Activated T-helper 1 cell treated with anti-CD3 and anti-CD28 coated beads, Interleukin-12 subunit alpha, Interleukin-12 subunit beta, Interleukin-2, Interleukin-4 antibody, amounts not matched to agents 30 ng/mL and 10 ng/mL and 1 ng/mL, durations not matched to agents 14 hours and 24 hours and 36 hours (primary cell): Measurements from ENCODE around the gene B9D2. TPM values are rescaled to one million over a fixed set of nuclear protein-coding genes. Genes with fewer than 3 reads are reported as not detected.

Source experiments
- DNase-seq: peaks from one replicate; pipeline ENCODE4 v3.0.0; 2021; ENCODE audit warnings: low spot score
- H3K27ac Mint-ChIP-seq: one replicate; pipeline ENCODE4 v1.8.0; 2021; ENCODE audit warnings: mild to moderate bottlenecking, mixed read lengths
- H3K27me3 Mint-ChIP-seq: one replicate; pipeline ENCODE4 v1.8.0; 2022; ENCODE audit warnings: mild to moderate bottlenecking, moderate library complexity, mixed read lengths; ENCODE audit not compliant: insufficient read depth
- H3K36me3 Mint-ChIP-seq: one replicate; pipeline ENCODE4 v1.8.0; 2021; ENCODE audit warnings: low read depth, mixed read lengths
- H3K4me1 Mint-ChIP-seq: one replicate; pipeline ENCODE4 v1.8.0; 2021; ENCODE audit warnings: low read depth, mixed read lengths
- H3K4me3 Mint-ChIP-seq: one replicate; pipeline ENCODE4 v1.8.0; 2021; ENCODE audit warnings: mild to moderate bottlenecking, moderate library complexity, mixed read lengths
- H3K9me3 Mint-ChIP-seq: one replicate; pipeline ENCODE4 v1.8.0; 2021; ENCODE audit warnings: mixed read lengths
- intact Hi-C: fragments of 100-400 bp; cut with micrococcal nuclease; formaldehyde crosslinking; loops from one replicate; pipeline ENCODE4 v1.15.1; 2024
- total RNA-seq: library from RNA; stranded (reverse); gene quantifications from 2 replicates; pipeline ENCODE4 v1.2.3, GENCODE V29; 2022

B9D2 gene
- total RNA-seq, 1 donor from 2014 or later, result 4.5 TPM

DNA sequence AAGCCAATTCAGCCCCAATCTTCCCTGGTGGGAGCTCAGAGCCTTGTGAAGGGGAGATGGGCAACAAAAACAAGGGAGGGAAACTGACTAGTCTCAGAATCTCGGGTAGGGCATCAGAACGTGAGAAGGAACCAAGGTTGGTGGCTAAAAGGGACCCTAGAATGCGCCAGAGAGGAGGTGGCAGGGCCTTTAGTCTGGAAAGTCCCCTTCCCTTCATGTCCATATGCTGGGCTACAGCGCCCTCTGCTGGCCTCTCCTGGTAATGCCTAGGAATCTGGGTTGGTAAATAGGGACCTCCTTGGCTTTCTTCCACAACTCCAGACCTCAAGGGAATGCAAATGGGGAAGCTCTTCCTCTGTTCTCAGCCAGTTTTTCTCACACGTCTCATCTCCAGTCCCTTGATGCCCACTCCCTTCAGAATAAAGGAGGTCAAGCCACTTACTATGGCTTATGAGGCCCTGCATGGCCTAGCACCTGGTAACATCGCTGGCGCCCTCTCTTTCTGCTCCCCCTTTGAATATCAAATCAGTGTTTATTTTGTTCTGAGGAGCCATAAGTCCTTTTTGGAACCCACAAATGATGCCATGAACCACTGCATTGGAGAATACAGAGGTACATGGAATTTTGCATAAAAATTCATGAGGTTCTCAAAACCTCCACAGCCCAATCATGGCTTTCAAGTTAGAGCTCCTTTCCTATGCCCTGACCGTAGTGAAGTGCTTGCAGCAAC is 55.3 kb downstream of the B9D2 start:
- peak overlapping the region; percentile 94 for H3K27ac Mint-ChIP-seq
- H3K4me1 Mint-ChIP-seq, result peaks cover 77% of the 10 kb centered on the region
- H3K4me3 Mint-ChIP-seq, result peak overlapping the region; percentile 95
- intact Hi-C loops, result loop anchor here (1.0 to 5.0 kb wide), 7 partner anchors 45 to 336 kb away; partner anchors contain the start of genes BCKDHA, DMAC2 and EXOSC5
- H3K9me3 Mint-ChIP-seq, result no peaks in the 10 kb centered on the region
- H3K27me3 Mint-ChIP-seq, result no peaks in the 10 kb centered on the region
- peak; percentile 85 for DNase-seq
- H3K36me3 Mint-ChIP-seq, result peaks cover 43% of the 10 kb centered on the region

GRCh38 chr19:41307954-41308449 is 55.9 kb downstream of the B9D2 start:
- H3K36me3 Mint-ChIP-seq, result peaks cover 38% of the 10 kb centered on the region

GRCh38 chr19:41307090-41307875 is 56.7 kb downstream of the B9D2 start:
- peaks cover 78% of the 10 kb centered on the region for H3K4me1 Mint-ChIP-seq
- peaks cover 44% of the 10 kb centered on the region for H3K36me3 Mint-ChIP-seq
- intact Hi-C loops, result loop anchor here (5.0 kb wide), 5 partner anchors 90 to 335 kb away; partner anchors contain the start of genes BCKDHA, DMAC2 and EXOSC5
- H3K27ac Mint-ChIP-seq, result peak overlapping the region; percentile 94
- H3K4me3 Mint-ChIP-seq, result peak overlapping the region; percentile 71
- H3K27me3 Mint-ChIP-seq, result no peaks in the 10 kb centered on the region
- DNase-seq, result no peak
- H3K9me3 Mint-ChIP-seq, result no peaks in the 10 kb centered on the region

More at GRCh38 chr19:41307954-41308449, 55.9 kb downstream of the B9D2 start:
- H3K9me3 Mint-ChIP-seq, result no peaks in the 10 kb centered on the region
- H3K27me3 Mint-ChIP-seq, result no peaks in the 10 kb centered on the region
- H3K4me3 Mint-ChIP-seq, result peak overlapping the region; percentile 95
- DNase-seq, result no peak
- peak overlapping the region; percentile 94 for H3K27ac Mint-ChIP-seq
- intact Hi-C loops, result loop anchor here (1.0 to 5.0 kb wide), 7 partner anchors 45 to 336 kb away; partner anchors contain the start of genes BCKDHA, DMAC2 and EXOSC5
- H3K4me1 Mint-ChIP-seq, result peaks cover 74% of the 10 kb centered on the region

- H3K36me3 Mint-ChIP-seq, result peaks cover 51% of the 10 kb centered on the region
- no peaks in the 10 kb centered on the region for H3K9me3 Mint-ChIP-seq
- DNase-seq, result no peak
- H3K27me3 Mint-ChIP-seq, result no peaks in the 10 kb centered on the region
- peaks cover 81% of the 10 kb centered on the region for H3K4me1 Mint-ChIP-seq
- peak overlapping the region; percentile 94 for H3K27ac Mint-ChIP-seq
- intact Hi-C loops, result loop anchor here (5.0 kb wide), 5 partner anchors 91 to 334 kb away; partner anchors contain the start of genes BCKDHA, DMAC2 and EXOSC5
- H3K4me3 Mint-ChIP-seq, result peak overlapping the region; percentile 71
Observed at GRCh38 chr19:41305927-41306793, 57.8 kb downstream of the B9D2 start.

DNA sequence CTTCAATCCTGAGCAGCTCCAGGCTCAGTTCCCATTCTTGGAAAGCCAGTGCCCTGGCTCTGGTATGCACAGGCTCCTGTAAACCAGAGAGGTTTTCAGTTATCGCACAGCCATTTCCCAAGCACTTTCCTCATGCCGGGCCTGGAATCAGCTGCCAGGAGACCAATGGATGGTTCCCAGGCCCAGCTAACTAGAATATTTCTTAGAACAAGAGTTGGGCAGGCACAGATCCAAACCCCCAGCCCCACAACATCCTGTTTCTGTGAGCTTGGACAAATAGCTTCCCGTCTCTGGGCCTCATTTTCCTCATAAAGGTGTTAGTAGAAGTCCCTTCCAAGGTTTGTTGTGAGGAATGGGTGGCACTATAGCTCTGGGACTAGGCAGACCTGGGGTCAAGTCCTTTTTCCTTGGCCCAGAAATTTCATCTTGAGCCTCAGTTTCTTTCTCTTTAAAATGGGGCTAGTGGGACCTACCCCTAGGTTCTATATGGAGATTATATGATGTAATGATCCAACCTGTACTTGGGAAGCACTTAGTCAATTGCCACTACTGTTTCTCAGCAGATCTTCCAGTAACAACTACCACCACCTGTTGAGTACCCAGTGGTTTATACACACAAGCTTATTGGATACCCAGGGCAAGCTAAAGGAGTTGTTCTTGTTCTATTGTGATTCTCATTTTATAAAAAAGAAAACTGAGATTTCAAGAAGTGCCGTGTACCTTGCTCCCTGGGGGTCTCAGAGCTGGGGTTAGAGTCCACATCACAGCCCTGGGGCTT is 59.1 kb downstream of the B9D2 start:
- peak overlapping the region; percentile 80 for H3K4me3 Mint-ChIP-seq
- no peaks in the 10 kb centered on the region for H3K9me3 Mint-ChIP-seq
- H3K27ac Mint-ChIP-seq, result peak overlapping the region; percentile 68
- peaks cover 85% of the 10 kb centered on the region for H3K4me1 Mint-ChIP-seq
- no peak for DNase-seq
- intact Hi-C loops, result loop anchor here (5.0 kb wide), 5 partner anchors 92 to 333 kb away; partner anchors contain the start of genes BCKDHA, DMAC2 and EXOSC5
- no peaks in the 10 kb centered on the region for H3K27me3 Mint-ChIP-seq
- H3K36me3 Mint-ChIP-seq, result peaks cover 54% of the 10 kb centered on the region

Other genes with a start within 250 kb of the B9D2 start
- not detected in 2 replicates for gene CYP2F1, start 249.7 kb downstream of the B9D2 start, total RNA-seq
- gene CYP2S1, start 170.9 kb downstream of the B9D2 start, total RNA-seq, result 0.60 and 0.73 TPM in 2 replicates
- gene AXL, start 144.9 kb downstream of the B9D2 start, total RNA-seq, result 0.17 and 0.18 TPM in 2 replicates
- gene HNRNPUL1, start 99.8 kb downstream of the B9D2 start, total RNA-seq, result 254 and 264 TPM in 2 replicates
- 35.3 and 36.1 TPM in 2 replicates for gene CCDC97, start 54.0 kb downstream of the B9D2 start, total RNA-seq
- 108 and 112 TPM in 2 replicates for gene TGFB1, start 10.2 kb downstream of the B9D2 start, total RNA-seq
- gene TMEM91, start 12.4 kb upstream of the B9D2 start, total RNA-seq, result 2.8 and 2.9 TPM in 2 replicates
- gene EXOSC5, start 33.2 kb upstream of the B9D2 start, total RNA-seq, result 59.3 and 66.6 TPM in 2 replicates
- gene BCKDHA, start 33.7 kb upstream of the B9D2 start, total RNA-seq, result 14.6 and 22.7 TPM in 2 replicates
- 0.44 and 0.99 TPM in 2 replicates for gene B3GNT8, start 63.2 kb upstream of the B9D2 start, total RNA-seq
- 56.7 and 57.3 TPM in 2 replicates for gene DMAC2, start 75.8 kb upstream of the B9D2 start, total RNA-seq
- not detected in 2 replicates for gene ERICH4, start 79.0 kb upstream of the B9D2 start, total RNA-seq
- 34.1 and 38.5 TPM in 2 replicates for gene CEACAM21, start 212.0 kb upstream of the B9D2 start, total RNA-seq